ENCODE measurements around the gene MRPL58.

DNA sequence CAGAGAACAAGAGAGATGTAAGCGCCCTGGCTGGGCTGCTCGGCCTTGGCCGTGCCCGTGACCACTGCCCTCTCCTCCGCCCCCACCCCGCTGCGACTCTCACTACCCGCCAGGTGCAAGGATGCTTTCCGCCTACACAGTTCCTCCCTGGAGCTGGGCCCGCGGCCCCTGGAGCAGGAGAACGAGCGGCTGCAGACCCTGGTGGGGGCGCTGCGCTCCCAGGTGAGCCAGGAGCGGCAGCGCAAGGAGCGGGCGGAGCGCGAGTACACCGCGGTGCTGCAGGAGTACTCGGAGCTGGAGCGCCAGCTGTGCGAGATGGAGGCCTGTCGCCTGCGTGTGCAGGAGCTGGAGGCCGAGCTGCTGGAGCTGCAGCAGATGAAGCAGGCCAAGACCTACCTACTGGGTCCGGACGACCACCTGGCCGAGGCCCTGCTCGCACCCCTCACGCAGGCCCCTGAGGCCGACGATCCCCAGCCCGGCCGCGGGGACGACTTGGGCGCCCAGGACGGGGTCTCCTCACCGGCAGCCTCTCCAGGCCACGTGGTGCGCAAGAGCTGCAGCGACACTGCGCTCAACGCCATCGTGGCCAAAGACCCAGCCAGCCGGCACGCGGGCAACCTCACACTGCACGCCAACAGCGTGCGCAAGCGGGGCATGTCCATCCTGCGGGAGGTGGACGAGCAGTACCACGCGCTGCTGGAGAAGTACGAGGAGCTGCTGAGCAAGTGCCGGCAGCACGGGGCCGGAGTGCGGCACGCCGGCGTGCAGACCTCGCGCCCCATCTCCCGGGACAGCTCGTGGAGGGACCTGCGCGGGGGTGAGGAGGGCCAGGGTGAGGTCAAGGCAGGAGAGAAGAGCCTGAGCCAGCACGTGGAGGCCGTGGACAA, 9.2 kb upstream of the MRPL58 start:
- no peak for TF ChIP-seq POLR2A (IDR thresholded peaks at IDR 0.05; ENCODE audit: low read length)
- no peak for TF ChIP-seq GATA1 (IDR thresholded peaks at IDR 0.05; ENCODE audit: low read depth, low read length)
